ENCODE data around the gene BRINP2. TPM values are rescaled to one million over a fixed set of nuclear protein-coding genes. Genes with fewer than 3 reads are reported as not detected.
"Not testable (repeated sequence)": the region's sequence is repeated elsewhere in the genome, so short reads cannot be mapped to it uniquely, and the experiment has no call there.

Gene BRINP2
- total RNA-seq, 1 donor from 2014 or later = not detected

DNA sequence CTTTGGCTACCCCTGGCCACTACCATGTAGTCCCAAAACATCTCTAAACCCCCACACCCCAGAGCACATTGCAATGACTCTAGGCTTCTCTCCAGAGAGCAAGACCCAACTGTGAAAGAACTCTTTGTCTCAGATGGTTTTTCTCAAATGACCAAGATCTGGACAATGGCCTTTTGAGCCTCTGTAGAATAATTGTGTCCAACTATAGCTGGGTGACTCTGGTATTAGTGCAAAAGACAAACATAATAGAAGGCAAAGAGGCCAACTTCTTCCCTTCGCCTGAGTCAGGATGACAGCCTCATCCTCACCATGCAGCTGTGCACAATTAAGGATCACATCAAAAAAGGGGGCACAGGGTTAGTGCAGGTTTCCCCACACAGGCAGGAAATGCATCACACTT is 139.6 kb downstream of the BRINP2 start:
- intact Hi-C loops (cut with micrococcal nuclease) = no loop called here

- intact Hi-C loops (cut with micrococcal nuclease) = no loop called here
These were observed 140.4 kb downstream of the BRINP2 start for GRCh38 chr1:177311111-177311510.

GRCh38 chr1:177311586-177311985 is 140.8 kb downstream of the BRINP2 start:
- intact Hi-C loops (cut with micrococcal nuclease) = no loop called here

- intact Hi-C loops (cut with micrococcal nuclease) = no loop called here
These were observed 144.5 kb downstream of the BRINP2 start for GRCh38 chr1:177315261-177315660.

- intact Hi-C loops (cut with micrococcal nuclease) = no loop called here
These were observed 145.0 kb downstream of the BRINP2 start for GRCh38 chr1:177315761-177316160.

- intact Hi-C loops (cut with micrococcal nuclease) = not testable (repeated sequence)
These were observed 150.7 kb downstream of the BRINP2 start for GRCh38 chr1:177321434-177321833.

GRCh38 chr1:177328251-177328650 is 157.5 kb downstream of the BRINP2 start:
- intact Hi-C loops (cut with micrococcal nuclease) = no loop called here

- intact Hi-C loops (cut with micrococcal nuclease) = no loop called here
These were observed 159.1 kb downstream of the BRINP2 start for GRCh38 chr1:177329871-177330270.

Other genes starting within 250 kb of the BRINP2 start
- gene ASTN1, start 6.2 kb upstream of the BRINP2 start, total RNA-seq = not detected in 2 replicates